HG02798 (cell line): Measurements from ENCODE around the gene MAST4.

Source experiments
- ATAC-seq: cut with Tn5 transposase; IDR thresholded peaks from one replicate; pipeline ENCODE4 v1.9.1; 2021; ENCODE audit warnings: mild to moderate bottlenecking; ENCODE audit not compliant: unreplicated experiment, poor library complexity

Gene MAST4

DNA sequence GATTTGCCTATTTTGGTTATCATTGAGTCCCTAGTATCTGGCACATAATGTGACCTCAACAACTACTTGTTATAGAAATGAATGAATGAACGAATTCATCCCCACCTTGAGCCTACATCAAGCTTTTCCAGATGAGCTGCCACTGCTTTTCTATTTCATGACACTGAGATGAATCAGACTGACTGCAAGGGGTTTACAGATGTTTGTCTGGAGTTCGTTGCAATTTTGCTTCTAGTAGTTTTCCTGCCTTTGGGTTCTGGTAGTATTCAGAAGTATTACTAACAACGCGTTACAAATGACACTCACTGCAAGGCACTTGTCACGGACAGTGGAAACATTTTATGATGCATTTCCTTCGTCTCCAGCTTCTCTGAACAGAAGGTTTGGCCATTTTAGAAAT lies 378.1 kb downstream of the MAST4 start:
- no peak for ATAC-seq

DNA sequence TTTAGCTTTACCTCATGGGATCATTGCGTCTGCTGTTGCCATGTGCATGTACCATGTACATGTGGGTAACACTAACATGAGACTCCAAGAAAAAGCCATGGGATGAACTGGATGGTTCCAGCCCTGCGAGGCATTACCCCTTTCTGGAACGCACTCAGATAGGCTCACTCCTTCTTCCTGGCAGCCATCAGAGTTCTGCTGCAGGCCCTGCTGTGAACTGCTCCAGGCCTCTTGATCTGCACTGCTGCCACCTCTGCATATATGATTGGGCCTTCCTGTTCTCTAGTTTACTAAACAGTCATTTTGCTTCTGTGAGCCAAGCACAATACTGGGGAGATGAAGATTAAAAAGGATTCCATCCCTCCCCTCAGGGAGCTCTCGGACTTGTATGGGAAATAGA lies 379.9 kb downstream of the MAST4 start:
- no peak for ATAC-seq

DNA sequence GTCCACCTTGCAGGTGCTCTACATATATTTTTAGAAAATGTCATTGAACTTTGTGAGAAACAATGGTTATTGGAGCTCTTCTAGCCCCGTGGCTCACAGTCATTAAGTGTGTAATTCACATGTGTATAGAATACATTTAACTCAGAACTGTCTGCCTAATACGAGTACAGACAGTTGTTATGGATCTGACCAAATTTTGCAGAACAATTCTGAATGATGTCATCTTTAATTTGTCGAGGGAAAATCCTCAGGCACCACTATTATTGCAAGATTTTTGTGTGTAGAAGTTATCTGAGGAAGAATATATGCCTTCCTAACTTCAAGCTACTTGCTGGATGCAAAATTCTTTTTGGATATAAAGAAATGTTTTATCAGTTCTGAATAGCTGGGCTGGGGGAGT lies 383.5 kb downstream of the MAST4 start:
- no peak for ATAC-seq

DNA sequence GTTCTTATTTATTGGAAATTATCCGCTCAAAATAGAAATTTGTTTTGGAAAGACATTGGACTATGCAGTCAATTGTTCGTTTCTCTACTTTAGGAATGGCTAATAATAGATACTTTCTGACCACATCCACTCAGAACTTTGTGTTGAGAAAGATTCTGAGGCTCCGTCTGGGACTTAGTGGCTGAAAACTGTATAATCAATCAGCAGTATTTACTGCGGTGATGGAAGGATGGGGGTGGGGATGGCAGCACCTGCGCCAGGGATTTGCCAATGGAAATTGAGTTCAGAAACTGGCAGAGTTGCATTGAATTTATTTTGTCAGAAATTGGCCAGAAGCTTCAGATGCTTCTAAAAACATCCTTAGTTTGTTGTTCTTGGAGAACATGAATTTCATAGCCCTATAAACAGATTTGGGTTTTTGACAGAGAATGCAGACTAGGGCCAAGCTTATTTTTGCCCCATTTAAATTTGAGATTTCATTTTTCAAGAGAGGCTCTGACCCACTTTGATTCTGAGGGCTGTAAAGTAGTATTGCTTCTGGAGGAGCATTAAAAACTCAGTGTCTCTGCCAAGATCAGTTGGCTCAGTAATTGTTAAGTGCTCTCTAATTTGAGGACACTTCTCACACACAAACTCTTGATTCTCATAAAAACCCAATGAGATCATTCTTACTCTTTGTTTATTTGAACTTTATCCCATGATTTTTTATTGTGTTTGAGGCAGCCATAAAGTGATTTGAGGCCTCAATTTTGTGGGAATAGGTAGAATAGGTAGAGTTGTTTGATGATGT lies 385.3 kb downstream of the MAST4 start:
- no peak for ATAC-seq

DNA sequence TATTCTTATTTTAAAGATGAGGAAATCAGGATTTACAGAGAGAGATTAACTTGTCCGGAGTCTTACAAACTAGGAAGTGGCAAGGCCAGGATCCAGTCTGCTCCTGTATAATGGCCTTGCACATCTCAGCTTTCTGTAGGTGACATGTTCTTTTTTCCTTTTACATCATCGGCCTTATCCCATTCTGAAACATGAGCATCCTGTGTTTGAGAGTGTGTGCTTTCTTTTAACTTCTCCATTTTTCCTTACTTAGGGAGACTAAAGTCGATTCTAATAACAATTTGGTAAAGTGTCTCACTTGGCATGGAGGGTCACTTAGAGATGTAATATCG lies 385.8 kb downstream of the MAST4 start:
- ATAC-seq, result no peak

DNA sequence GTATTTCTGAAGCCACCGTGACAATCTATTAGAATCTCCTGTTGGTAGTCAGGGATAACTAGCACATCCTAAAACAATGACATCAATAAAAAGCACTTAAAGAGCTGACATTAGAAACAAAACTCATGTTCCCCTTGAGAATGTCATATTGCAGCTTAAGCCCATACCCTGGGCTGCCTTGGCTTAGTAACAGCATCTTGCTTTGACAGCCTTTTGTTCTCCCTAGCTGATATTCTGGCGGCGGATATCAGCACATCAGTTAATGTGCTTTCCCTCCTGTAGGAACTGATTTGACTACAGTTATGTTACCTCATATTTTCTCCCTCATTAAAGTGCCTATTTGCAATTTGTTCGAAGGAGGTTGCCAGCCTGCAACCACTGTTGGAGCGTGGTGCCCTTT lies 386.3 kb downstream of the MAST4 start:
- no peak for ATAC-seq

DNA sequence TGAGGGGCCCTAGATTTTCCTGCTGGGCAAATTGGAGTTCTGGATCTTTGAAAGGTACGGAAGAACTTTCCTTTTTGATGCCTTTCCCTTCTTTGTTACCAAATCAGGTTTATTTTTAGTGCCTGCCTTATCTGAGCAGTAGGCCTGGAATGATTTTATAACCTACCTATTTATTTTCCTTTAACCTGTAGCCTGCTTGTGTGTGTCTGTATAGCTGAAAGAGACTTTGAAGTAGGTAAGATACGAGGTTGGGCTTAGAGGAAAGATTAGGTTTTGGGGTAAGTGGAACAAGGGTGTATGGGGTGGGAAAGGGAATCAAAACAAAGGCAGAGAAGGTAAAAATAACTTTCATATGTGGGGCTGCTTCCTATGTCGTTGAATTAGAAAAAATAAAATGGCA lies 389.2 kb downstream of the MAST4 start:
- no peak for ATAC-seq

DNA sequence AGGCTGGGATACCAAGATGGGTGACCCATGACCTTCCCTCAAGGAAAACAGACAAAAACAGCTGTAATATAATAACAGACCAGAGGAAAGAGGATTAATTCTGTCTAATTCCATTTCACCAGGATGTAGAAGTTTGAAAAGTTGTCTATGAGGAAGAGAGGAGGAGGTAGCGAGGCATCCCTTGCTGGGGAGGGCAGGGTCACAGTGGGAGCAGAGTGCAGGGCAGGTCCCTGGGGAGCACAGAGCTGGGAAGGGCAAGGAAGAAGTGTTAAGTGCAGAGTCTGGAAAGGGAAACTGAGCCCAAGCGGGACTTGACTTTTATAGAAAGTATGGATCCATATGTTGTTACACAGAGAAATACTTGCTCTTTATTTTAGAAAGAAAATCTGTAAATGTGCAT lies 389.8 kb downstream of the MAST4 start:
- no peak for ATAC-seq

DNA sequence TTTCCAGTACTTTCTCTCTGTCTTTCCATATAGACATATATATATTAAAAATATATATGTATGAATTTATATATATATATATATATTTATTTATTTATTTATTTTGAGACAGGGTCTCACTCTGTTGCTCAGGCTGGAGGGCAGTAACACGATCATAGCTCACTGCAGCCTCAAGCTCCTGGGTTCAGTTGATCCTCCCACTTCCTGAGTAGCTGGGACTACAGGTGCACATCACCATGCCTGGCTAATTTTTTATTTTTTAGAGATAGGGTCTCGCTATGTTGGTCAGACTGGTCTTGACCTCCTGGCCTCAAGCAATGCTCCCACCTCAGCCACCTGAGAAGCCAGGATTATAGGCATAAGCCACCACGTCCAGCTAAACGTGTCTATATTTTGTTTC lies 390.3 kb downstream of the MAST4 start:
- no peak for ATAC-seq

DNA sequence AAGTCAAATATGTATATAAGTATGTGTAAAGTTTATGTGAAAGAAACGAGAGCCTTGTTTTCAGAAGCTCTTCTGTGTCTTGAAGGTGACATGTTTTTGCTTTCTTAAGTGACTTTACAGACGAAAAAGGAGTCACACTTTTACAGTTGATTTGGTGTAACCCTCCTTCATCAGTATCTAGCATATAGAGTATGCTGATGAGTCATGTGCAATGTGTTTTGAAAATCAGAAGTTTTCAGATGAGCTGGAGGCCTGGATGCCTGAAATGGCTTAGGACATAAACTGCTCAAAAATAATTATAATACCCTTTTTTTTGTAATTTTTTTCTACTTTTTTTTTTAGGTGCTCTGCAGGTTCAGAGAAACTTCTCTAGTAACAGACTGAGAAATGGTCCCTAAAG lies 390.9 kb downstream of the MAST4 start:
- ATAC-seq, result no peak

DNA sequence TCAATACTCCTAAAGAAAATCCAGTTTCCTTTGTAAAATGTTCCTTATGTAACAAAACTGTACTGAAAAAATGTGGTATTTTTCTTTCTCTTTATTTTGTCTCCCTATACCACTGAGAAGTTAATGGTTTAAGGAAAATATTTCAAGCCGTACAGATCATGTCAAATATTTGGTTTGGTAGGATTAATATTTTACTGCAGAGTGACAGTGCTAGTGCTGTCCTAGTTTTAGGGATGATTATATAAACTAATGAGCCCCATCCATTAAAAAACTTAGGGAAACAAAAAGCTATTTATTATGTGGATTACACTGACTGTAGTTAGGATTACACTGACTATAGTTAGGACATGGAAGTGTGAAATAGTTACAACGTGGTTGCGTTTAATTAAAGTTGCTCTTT lies 391.3 kb downstream of the MAST4 start:
- ATAC-seq, result no peak

DNA sequence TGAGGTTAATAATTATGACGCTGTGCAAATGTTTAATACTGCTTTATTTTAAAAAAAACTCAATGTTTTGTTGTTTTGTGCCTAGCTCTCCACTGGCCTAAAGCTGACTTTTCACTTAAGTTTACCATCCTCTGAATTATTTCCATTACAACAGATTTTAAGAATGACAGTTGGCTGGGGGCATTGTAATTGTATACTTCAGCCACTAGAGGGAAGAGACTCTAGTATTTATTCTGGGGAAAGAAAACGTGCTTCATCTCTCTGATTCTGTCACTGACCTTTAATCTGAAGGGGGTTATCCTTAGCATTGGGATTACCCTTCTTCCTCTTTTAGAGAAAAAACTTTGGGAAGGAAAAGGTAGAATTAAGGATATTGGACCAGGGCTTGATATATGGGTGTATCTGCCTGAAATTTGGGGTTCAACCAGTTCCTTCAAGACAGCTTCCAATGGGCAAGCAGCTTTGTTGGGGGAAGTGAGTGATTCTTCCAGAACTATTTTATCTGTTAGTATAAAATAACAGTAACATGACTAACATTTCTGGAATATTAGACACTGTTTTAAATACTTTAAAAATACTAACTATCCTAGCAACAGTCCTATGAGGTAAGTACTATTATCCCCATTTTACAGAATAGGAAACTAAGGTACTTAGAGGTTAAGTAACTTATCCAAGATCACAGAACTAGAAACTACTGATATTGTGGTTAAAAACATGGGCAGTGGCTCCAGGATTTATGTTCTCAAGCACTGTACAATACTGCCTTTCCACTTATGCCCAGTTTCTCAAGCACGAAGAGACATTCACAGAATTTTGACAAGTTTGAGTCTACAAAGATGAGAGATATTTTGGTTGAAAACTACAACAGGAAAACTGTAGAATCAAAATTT lies 392.0 kb downstream of the MAST4 start:
- ATAC-seq, result peak; percentile 61

DNA sequence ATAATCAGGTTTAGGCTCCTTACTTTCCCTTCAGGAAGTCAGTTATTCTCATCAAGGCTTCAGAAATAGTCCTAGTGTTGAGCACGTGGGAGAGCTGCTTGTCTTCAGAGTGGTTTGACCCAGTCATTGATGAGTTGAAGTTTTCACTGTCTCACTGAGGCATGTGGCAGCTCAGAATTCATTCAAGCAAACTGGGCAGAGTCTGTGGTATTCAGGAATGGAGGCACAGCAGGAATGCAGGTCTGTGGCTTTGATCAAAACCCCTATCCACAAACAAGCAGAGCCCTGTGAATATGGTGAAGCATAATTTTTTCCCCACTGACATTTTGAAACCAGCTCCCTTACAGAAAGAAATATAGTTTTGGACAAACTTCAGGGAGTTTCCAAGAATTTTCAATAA lies 393.1 kb downstream of the MAST4 start:
- ATAC-seq, result no peak

DNA sequence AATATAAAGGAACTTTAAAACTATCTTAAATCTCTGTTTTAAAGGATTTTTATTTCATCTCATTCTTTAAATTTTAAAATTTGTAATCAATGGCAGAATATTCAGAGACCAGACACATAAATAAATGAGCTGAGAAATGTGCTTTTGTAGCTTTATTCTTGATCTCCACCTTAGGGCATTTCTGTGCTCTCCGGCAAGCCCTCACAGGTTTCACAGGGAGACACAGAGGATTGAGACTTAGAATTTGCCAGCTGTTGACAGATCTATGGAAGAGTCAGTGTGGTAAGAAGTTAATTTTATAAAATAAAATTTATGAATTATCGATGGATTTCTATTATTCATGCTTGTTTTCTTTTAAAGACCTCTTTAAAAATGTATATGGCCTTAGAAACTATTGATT lies 393.6 kb downstream of the MAST4 start:
- ATAC-seq, result no peak

DNA sequence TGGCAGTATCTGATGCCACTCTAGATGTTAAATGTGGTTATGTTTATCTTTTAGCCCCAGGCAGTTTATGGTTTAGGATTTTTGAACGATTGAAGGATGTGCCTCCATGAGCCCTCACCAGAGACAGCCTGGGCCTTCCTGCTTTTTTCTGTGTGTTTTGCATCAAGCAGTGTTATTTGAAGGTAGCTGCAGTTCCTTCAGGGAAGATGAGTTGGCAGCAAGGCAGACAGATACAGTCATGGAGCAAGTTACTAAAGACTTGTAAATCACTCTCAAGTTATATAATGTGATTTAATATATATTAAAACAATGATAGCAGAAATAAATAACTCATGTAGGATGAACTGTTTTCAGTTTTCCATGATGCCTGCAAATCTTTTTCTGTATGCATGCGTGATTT lies 395.6 kb downstream of the MAST4 start:
- ATAC-seq, result no peak

DNA sequence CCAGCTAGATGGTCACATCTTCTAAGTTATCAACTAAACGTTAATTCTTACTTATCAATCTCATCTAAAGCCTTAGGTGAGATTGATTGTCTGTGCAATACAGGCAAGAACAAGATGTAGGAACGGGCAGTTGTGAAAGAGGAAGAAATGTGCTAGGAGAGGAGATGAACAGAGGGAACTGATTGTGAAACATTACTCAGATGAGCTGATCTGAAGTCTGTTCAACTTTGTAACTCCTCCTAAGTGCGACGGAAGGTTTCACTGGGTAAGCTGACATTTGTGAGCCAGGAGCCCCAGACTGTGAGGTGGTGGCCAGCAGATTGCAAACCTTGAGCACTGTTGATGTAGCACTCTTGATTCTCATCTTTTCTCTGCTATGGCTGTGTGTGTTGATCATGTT lies 396.4 kb downstream of the MAST4 start:
- no peak for ATAC-seq

DNA sequence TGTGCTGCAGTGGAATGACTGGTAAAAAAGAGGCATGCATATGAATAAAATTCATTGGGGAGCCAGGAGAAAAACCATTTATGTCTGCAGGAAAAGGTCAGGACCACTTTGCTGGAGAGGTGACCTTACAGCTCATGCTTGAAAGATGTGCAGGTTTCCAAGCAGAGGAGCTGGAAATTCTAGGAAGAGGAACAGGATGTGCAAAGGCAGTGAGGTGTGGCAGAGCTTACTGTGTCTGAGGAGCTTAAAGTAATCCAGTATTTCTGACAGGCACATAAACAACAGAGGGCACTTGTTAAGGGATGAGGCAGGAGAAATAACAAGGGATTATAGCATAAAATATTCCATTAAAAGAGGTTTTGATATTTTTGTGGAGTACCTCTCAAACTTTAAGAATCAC lies 397.3 kb downstream of the MAST4 start:
- no peak for ATAC-seq

DNA sequence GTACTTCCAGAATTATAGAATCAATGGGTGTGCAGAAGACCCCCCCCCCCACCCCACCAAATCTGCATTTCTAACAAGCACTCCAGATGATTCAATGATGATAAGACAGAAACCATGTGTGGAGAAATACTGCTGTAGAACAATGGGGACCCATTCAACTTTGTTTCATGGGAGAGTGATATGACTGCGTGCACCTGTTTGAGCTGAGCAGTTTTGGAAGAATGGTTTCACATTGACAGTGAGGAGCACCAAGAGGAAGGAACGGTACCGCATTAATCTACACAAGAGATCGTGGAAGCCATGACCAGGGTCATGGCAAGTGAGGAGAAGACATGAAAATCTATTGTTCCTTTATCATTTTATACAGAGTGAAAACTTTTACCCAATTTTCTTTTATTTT lies 397.7 kb downstream of the MAST4 start:
- no peak for ATAC-seq

DNA sequence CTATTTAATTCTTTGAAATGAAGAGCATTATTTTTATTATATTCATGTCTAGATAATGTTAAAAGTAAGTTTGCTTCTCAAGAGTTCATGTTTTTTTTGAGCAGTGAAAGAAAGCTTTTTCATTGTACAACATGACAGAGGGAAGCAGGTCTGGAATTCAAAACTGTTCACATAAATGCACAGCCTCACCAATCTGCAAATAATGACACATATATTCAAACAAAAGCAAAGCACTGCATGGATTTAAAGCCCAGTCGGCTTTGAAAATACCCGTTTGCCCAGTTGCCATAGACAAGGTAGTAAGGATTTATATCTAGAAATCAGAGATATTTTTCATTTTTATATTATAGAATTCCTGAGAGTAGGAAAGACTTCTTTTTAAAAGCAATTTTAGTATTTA lies 398.6 kb downstream of the MAST4 start:
- ATAC-seq, result no peak

DNA sequence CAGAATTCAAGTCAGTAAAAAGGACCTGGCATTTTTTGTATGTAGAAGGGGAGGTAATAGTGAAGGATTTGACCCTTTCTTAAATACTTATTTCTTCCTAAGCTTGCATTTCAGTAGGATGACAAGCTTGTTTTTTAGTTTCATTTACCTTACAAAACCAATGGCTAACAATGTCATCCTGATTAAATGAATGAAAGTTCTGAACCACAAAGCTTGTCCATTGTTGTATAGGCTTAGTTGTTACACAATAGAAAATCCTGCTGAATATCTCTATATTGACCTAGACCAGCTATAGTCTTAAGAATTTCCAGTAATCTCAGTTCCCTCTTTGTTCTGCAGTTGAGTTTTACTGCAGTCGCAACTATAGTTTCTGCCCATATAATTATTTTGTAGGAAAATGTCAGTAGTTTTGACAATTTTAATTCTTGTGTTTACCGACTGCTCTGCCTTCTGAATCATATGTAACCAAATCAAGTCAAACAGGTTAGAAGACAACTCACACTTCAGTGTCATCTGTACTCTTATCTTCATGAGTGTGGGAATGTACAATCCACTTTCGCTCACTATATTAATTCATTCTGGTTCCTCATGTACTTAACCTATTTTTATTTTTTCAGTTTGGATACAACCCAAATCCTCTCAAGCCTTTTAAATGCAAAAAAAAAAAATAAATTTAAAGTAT lies 404.7 kb downstream of the MAST4 start:
- ATAC-seq, result no peak
